Measurements from ENCODE around the gene RBFOX1. TPM values are rescaled to one million over a fixed set of nuclear protein-coding genes. Genes with fewer than 3 reads are reported as not detected.

RBFOX1 gene
- total and polyA plus RNA-seq, 10 of the 15 experiments (the other 5 are each of a cell fraction or from before 2014, with no cell fraction given) = 0.87 TPM; not detected in 9

- ChIA-PET POLR2A (no interaction called here), CTCF (no interaction called here), RAD21 (ENCODE audit: unreplicated experiment) (no interaction called here), SMC1A (ENCODE audit: uncharacterized antibody, unreplicated experiment) (no interaction called here)
- no peak overlapping the region for H2AFZ ChIP-seq (ENCODE audit: control insufficient read depth, low read depth, low read length)
- H4K20me1 ChIP-seq (ENCODE audit: control insufficient read depth, insufficient read depth) = no peaks in the 10 kb centered on the region
- no peak for TF ChIP-seq ZBTB11 (CRISPR knock-in tag; IDR thresholded peaks at IDR 0.05)
- TF ChIP-seq RFX5 (IDR thresholded peaks at IDR 0.05; ENCODE audit: low read depth, low read length) = no peak
- TF ChIP-seq PKNOX1 (IDR thresholded peaks at IDR 0.05) = no peak
- TF ChIP-seq PBX3 (IDR thresholded peaks at IDR 0.05; ENCODE audit: insufficient replicate concordance, low read depth, low read length) = no peak
- TF ChIP-seq SUPT20H (IDR thresholded peaks at IDR 0.05; ENCODE audit: borderline replicate concordance, control insufficient read depth, low read depth, low read length) = no peak
- no peak for TF ChIP-seq DPF2 (IDR thresholded peaks at IDR 0.05)
- TF ChIP-seq HDAC2 (IDR thresholded peaks at IDR 0.05) = no peak
- no peak for TF ChIP-seq RBBP5 (conservative IDR thresholded peaks at IDR 0.05)
- TF ChIP-seq BRCA1 (IDR thresholded peaks at IDR 0.05; ENCODE audit: low read depth, low read length) = no peak
- H3K9me3 ChIP-seq (replicated peaks; ENCODE audit: control insufficient read depth, insufficient read depth, low read length) = no peaks in the 10 kb centered on the region; the same call in 2 of the 3 replicates
- H3K27me3 ChIP-seq (replicated peaks in 1 of 2; ENCODE audit: control insufficient read depth in 2 of 2, insufficient read depth in 2 of 2, low read length in 1 of 2) = no peaks in the 10 kb centered on the region
- FAIRE-seq = no peak
- no peak overlapping the region for H3K4me3 ChIP-seq
- no peak overlapping the region for H3K27ac ChIP-seq (ENCODE audit: control insufficient read depth, insufficient read depth)
- no peak overlapping the region for H3K9ac ChIP-seq (ENCODE audit: control insufficient read depth, insufficient read depth, low read length)
- H3K4me2 ChIP-seq (ENCODE audit: control insufficient read depth, insufficient read depth) = no peak overlapping the region
- WGBS (ENCODE audit: insufficient coverage, insufficient replicate concordance, low lambda C conversion rate, missing lambda C conversion rate) = 42% methylated on average over 4 of the region's 4 CpGs
- in situ Hi-C loops (cut with MboI) (no loop called here), intact Hi-C loops (cut with micrococcal nuclease; ENCODE audit: unreplicated experiment) (no loop called here)
- no TSS peak for BruUV-seq (replicated peaks)
- H3K79me2 ChIP-seq (ENCODE audit: control insufficient read depth, insufficient read depth, low read length) = no peaks in the 10 kb centered on the region
- ATAC-seq = no peak
- DNase-seq (ENCODE audit: low read depth, low spot score) = no peak
- no peaks in the 10 kb centered on the region for H3K4me1 ChIP-seq (ENCODE audit: control insufficient read depth, insufficient read depth, low read length)
- no peaks in the 10 kb centered on the region for H3K36me3 ChIP-seq (ENCODE audit: control insufficient read depth in 2 of 2, insufficient read depth in 2 of 2, low read length in 1 of 2)
These were observed 172.8 kb downstream of the RBFOX1 start for GRCh38 chr16:7505495-7505894.

Data from GM12878 (cell line).